HepG2 (cell line): ENCODE data around the gene CA10. TPM values are rescaled to one million over a fixed set of nuclear protein-coding genes. Genes with fewer than 3 reads are reported as not detected.

ENCODE experiments used
- ATAC-seq: fragments of 200-7000 bp; cut with Tn5 transposase; 3 replicates; pipeline ENCODE4 v1.9.1; 2020; ENCODE audit warnings: mild to moderate bottlenecking, moderate library complexity
- BruUV-seq: library from RNA; stranded (reverse); fragments of 400-500 nt; replicated peaks from 2 replicates; lab custom pipeline; 2021; lab: Mats Ljungman, UMichigan
- CTCF ChIA-PET: fragments of 300-600 bp; formaldehyde crosslinking; extraction: SDS; loops from one replicate; lab custom pipeline; 2021; ENCODE audit warnings: low total read pairs, inconsistent platforms, low intra/inter-chr PET ratio; lab: Yijun Ruan, JAX
- POLR2A ChIA-PET: fragments of 350-600 bp; sonication (Branson Sonifier 250); formaldehyde crosslinking; loops from one replicate; lab custom pipeline; 2020; ENCODE audit warnings: antibody characterized with exemption, inconsistent platforms; lab: Yijun Ruan, JAX
- DNase-seq: peaks from one replicate; pipeline ENCODE4 v3.0.0-alpha.2; 2015; ENCODE audit warnings: low spot score
- FAIRE-seq: peaks from 3 replicates; lab custom pipeline; 2011; peaks lifted over from hg19 to GRCh38; lab: Jason Lieb, UNC
- H2AFZ ChIP-seq: one replicate; pipeline ENCODE4 v1.6.1; 2011; ENCODE audit warnings: low read length, inconsistent platforms
- H3K27ac ChIP-seq: fragments of 300-600 bp; 3 replicates; pipeline ENCODE4 v1.8.0; 2011; ENCODE audit warnings: mixed run types, mild to moderate bottlenecking, mixed read lengths, low read length, inconsistent platforms; ENCODE audit not compliant: insufficient read depth; ENCODE audit errors: extremely low read length
- H3K27me3 ChIP-seq, 2 experiments: fragments of 200-600 bp in 1 of 2; 2 replicates in 1 of 2; 3 replicates in 1 of 2; pipeline versions ENCODE4 v1.6.0 to v1.8.0; 2011; ENCODE audit warnings: low read length in 2 of 2, mild to moderate bottlenecking in 2 of 2, moderate library complexity in 2 of 2, inconsistent platforms in 1 of 2; ENCODE audit not compliant: insufficient read depth in 2 of 2, control insufficient read depth in 1 of 2
- H3K36me3 ChIP-seq, 2 experiments: fragments of 200-600 bp in 1 of 2; replicated peaks in 1 of 2; 2 replicates in 1 of 2; 3 replicates in 1 of 2; pipeline versions ENCODE4 v1.5.1 to v1.8.0; 2011; ENCODE audit warnings: low read length in 2 of 2, inconsistent platforms in 1 of 2; ENCODE audit not compliant: insufficient read depth in 2 of 2, control insufficient read depth in 1 of 2
- H3K4me1 ChIP-seq: 2 replicates; pipeline ENCODE4 v1.5.1; 2012; ENCODE audit warnings: low read length, inconsistent platforms; ENCODE audit not compliant: insufficient read depth
- H3K4me2 ChIP-seq: 2 replicates; pipeline ENCODE4 v1.6.0; 2011; ENCODE audit warnings: low read depth, low read length, inconsistent platforms
- H3K4me3 ChIP-seq, 3 experiments: fragments of 200-600 bp in 1 of 3; sonication (generic), shearing (Covaris generic) in 1 of 3; replicated peaks in 1 of 3; 2 replicates each; pipeline ENCODE4 v1.5.1; 2011 to 2016; ENCODE audit warnings: low read length in 3 of 3, inconsistent platforms in 2 of 3, low read depth in 2 of 3, mild to moderate bottlenecking in 2 of 3, control low read depth in 1 of 3, mixed read lengths in 1 of 3; ENCODE audit not compliant: insufficient read depth in 1 of 3
- H3K79me2 ChIP-seq: one replicate; pipeline ENCODE4 v1.6.1; 2011; ENCODE audit warnings: low read length, inconsistent platforms; ENCODE audit not compliant: insufficient read depth
- H3K9ac ChIP-seq: 2 replicates; pipeline ENCODE4 v1.6.0; 2011; ENCODE audit warnings: mild to moderate bottlenecking, low read depth, low read length, inconsistent platforms; ENCODE audit not compliant: insufficient read depth
- H3K9me3 ChIP-seq: 2 replicates; pipeline ENCODE4 v1.5.1; 2012; ENCODE audit warnings: mild to moderate bottlenecking, low read length
- H4K20me1 ChIP-seq: 2 replicates; pipeline ENCODE4 v1.6.0; 2011; ENCODE audit warnings: inconsistent platforms, mild to moderate bottlenecking, low read length, moderate library complexity; ENCODE audit not compliant: insufficient read depth
- ATAD3A ChIP-seq: sonication (generic); formaldehyde crosslinking; IDR thresholded peaks from 2 replicates; pipeline ENCODE4 v1.4.0; 2020; ENCODE audit warnings: missing genetic modification reagents
- FOXA1 ChIP-seq, 2 experiments: fragments of 450-650 bp in 1 of 2; sonication (generic) in 1 of 2; formaldehyde crosslinking in 1 of 2; IDR thresholded peaks; 2 replicates each; pipeline versions ENCODE4 v1.4.0 to v1.6.1; 2016 to 2020; ENCODE audit warnings: missing genetic modification reagents in 1 of 2
- HDAC1 ChIP-seq: sonication (generic); formaldehyde crosslinking; IDR thresholded peaks from 2 replicates; pipeline ENCODE4 v1.5.1; 2020; ENCODE audit warnings: mild to moderate bottlenecking, missing genetic modification reagents
- ISX ChIP-seq: sonication (generic); formaldehyde crosslinking; conservative IDR thresholded peaks from 2 replicates; pipeline ENCODE4 v1.5.0; 2020; ENCODE audit warnings: missing genetic modification reagents
- NCOA5 ChIP-seq: sonication (generic); formaldehyde crosslinking; IDR thresholded peaks from 2 replicates; pipeline ENCODE4 v1.4.0; 2020; ENCODE audit warnings: missing genetic modification reagents
- PREB ChIP-seq: sonication (generic); formaldehyde crosslinking; IDR thresholded peaks from 2 replicates; pipeline ENCODE4 v1.4.0; 2020; ENCODE audit warnings: missing genetic modification reagents
- RELA ChIP-seq: sonication (generic); formaldehyde crosslinking; IDR thresholded peaks from 2 replicates; pipeline ENCODE4 v1.4.0; 2020; ENCODE audit warnings: missing genetic modification reagents
- ZNF18 ChIP-seq: sonication (generic); formaldehyde crosslinking; IDR thresholded peaks from 2 replicates; pipeline ENCODE4 v1.8.0; 2022; ENCODE audit warnings: mild to moderate bottlenecking, missing genetic modification reagents; ENCODE audit not compliant: insufficient replicate concordance
- ZNF512 ChIP-seq: sonication (generic); formaldehyde crosslinking; IDR thresholded peaks from 2 replicates; pipeline ENCODE4 v1.4.0; 2020; ENCODE audit warnings: mild to moderate bottlenecking, missing genetic modification reagents
- ZNF781 ChIP-seq: sonication (generic); formaldehyde crosslinking; IDR thresholded peaks from 2 replicates; pipeline ENCODE4 v1.5.1; 2020; ENCODE audit warnings: borderline replicate concordance, mild to moderate bottlenecking, missing genetic modification reagents; ENCODE audit errors: not compliant biosample characterization
- ZNF816 ChIP-seq: sonication (generic); formaldehyde crosslinking; IDR thresholded peaks from 2 replicates; pipeline ENCODE4 v1.8.0; 2022; ENCODE audit warnings: missing genetic modification reagents, mild to moderate bottlenecking, borderline replicate concordance
- WGBS: methylation state at CpG from one replicate; pipeline ENCODE4 v1.1.6; 2017; ENCODE audit warnings: low lambda C conversion rate; 5-methylcytosine and 5-hydroxymethylcytosine counted together
- in situ Hi-C: cut with HindIII; loops from 2 replicates; pipeline ENCODE4 v1.10.0; 2017; ENCODE audit warnings: low pct_unique_long_range_greater_than_20kb; ENCODE audit not compliant: extremely low pct_ligation_motif_present
- intact Hi-C: fragments of 100-400 bp; cut with micrococcal nuclease; formaldehyde crosslinking; loops from one replicate; pipeline ENCODE4 v1.10.0; 2022; ENCODE audit not compliant: unreplicated experiment
- polyA plus RNA-seq, 8 experiments: library from polyadenylated mRNA; depleted of rRNA in 3 of 8; stranded (reverse) in 7 of 8; unstranded in 1 of 8; fragments of >200 nt; fragmentation: Illumina TruSeq in 4 of 8; extraction: Trizol in 4 of 8; gene quantifications; 2 replicates each; pipeline versions ENCODE4 v1.2.1 to v1.2.3, GENCODE V29; 2011 to 2016; ENCODE audit warnings: low read depth in 4 of 8, missing spikeins in 1 of 8, mixed read lengths in 1 of 8; ENCODE audit not compliant: insufficient read depth in 1 of 8
- total RNA-seq, 5 experiments: library from RNA; depleted of rRNA; stranded (reverse); fragments of >200 nt; fragmentation: Illumina TruSeq; extraction: Trizol; gene quantifications; 2 replicates each; pipeline ENCODE4 v1.2.3, GENCODE V29; 2016; ENCODE audit warnings: low read depth in 1 of 5

The CA10 gene
- total and polyA plus RNA-seq, 2 of the 13 experiments (the other 11 are each of a cell fraction or from before 2014, with no cell fraction given), result not detected

- CTCF ChIA-PET, result no interaction called here
- Histone ChIP-seq H3K4me1 (no peaks in the 10 kb centered on the region), H3K4me2 (no peak overlapping the region), H3K27ac (no peak overlapping the region), H3K79me2 (no peaks in the 10 kb centered on the region), H3K9me3 (no peaks in the 10 kb centered on the region), H3K36me3 (no peaks in the 10 kb centered on the region), H3K27me3 (no peaks in the 10 kb centered on the region), H4K20me1 (no peaks in the 10 kb centered on the region), H3K4me3 (no peak overlapping the region), H2AFZ (no peak overlapping the region), H3K9ac (no peak overlapping the region)
- no peak for FAIRE-seq
- intact Hi-C loops (no loop called here), in situ Hi-C loops (no loop called here)
- DNase-seq, result no peak
- ATAC-seq, result no peak
- TF ChIP-seq RELA (no peak), ZNF18 (CRISPR knock-in tag) (no peak), PREB (no peak), NCOA5 (no peak), ATAD3A (CRISPR knock-in tag) (no peak), HDAC1 (CRISPR knock-in tag) (no peak), ISX (no peak), ZNF512 (CRISPR knock-in tag) (no peak), FOXA1 (IDR thresholded peaks at IDR 0.05) (no peak), FOXA1 (CRISPR knock-in tag; IDR thresholded peaks at IDR 0.05) (no peak), ZNF781 (CRISPR knock-in tag) (no peak), ZNF816 (CRISPR knock-in tag) (no peak)
- POLR2A ChIA-PET, result no interaction called here
- 20% methylated on average over 1 of the region's 1 CpG for WGBS
- no TSS peak for BruUV-seq
Measured at GRCh38 chr17:51805765-51806164, 352.7 kb downstream of the CA10 start.
